SJSA1 (cell line): Measurements from ENCODE around the gene CRYBG1. TPM values are rescaled to one million over a fixed set of nuclear protein-coding genes. Genes with fewer than 3 reads are reported as not detected.

ENCODE experiments used
- DNase-seq, 2 experiments: peaks; one replicate each; pipeline ENCODE4 v3.0.0-alpha.2; 2015 to 2020; ENCODE audit warnings: low spot score in 2 of 2, low read depth in 1 of 2
- H3K27ac ChIP-seq: fragments of 250-450 bp; sonication (Bioruptor Pico); 2 replicates; pipeline ENCODE4 v1.5.1; 2020; ENCODE audit warnings: mild to moderate bottlenecking, moderate library complexity
- H3K27me3 ChIP-seq: fragments of 250-450 bp; sonication (Bioruptor Pico); replicated peaks from 2 replicates; pipeline ENCODE4 v1.5.1; 2020; ENCODE audit warnings: mild to moderate bottlenecking, moderate library complexity
- H3K36me3 ChIP-seq: fragments of 250-450 bp; sonication (Bioruptor Pico); 2 replicates; pipeline ENCODE4 v1.5.1; 2020; ENCODE audit warnings: mild to moderate bottlenecking
- H3K4me1 ChIP-seq: fragments of 250-450 bp; sonication (Bioruptor Pico); replicated peaks from 2 replicates; pipeline ENCODE4 v1.6.1; 2021; ENCODE audit warnings: mild to moderate bottlenecking
- H3K4me3 ChIP-seq: fragments of 250-450 bp; sonication (Bioruptor Pico); 2 replicates; pipeline ENCODE4 v1.5.1; 2020; ENCODE audit warnings: mild to moderate bottlenecking
- H3K9me3 ChIP-seq: fragments of 250-450 bp; sonication (Bioruptor Pico); replicated peaks from 2 replicates; pipeline ENCODE4 v1.5.1; 2020; ENCODE audit warnings: mild to moderate bottlenecking
- total RNA-seq: library from RNA; depleted of rRNA; stranded (reverse); fragments of >200 nt; shearing (Covaris generic); gene quantifications from 2 replicates; pipeline ENCODE4 v1.2.3, GENCODE V29; 2014

The CRYBG1 gene
- total RNA-seq, 1 experiment from 2014 or later: 10.1 TPM

DNA sequence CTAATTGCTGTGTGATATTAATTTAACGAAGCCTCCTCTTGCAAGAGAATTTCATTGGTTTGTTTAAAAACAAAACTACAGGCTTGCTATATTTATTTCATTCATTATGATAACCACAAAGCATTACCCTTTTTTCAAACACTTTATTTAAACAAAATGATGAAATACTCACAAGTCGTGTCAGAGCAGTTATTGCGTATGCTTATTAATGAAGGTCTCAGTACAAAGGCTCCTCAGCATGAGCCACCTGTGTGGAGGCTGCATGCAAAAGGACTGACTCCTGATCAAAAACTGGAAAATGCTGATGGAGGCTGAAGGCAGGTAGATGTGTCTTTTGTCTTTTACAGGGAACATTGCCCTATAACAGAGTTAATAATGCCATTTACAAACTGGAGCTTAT is 130.5 kb downstream of the CRYBG1 start:
- Histone ChIP-seq H3K27me3 (peaks cover 13% of the 10 kb centered on the region; the same call in 1 of the 2 replicates), H3K36me3 (no peaks in the 10 kb centered on the region), H3K4me3 (no peak overlapping the region), H3K9me3 (no peaks in the 10 kb centered on the region), H3K27ac (no peak overlapping the region), H3K4me1 (no peaks in the 10 kb centered on the region)
- no peak for DNase-seq

DNA sequence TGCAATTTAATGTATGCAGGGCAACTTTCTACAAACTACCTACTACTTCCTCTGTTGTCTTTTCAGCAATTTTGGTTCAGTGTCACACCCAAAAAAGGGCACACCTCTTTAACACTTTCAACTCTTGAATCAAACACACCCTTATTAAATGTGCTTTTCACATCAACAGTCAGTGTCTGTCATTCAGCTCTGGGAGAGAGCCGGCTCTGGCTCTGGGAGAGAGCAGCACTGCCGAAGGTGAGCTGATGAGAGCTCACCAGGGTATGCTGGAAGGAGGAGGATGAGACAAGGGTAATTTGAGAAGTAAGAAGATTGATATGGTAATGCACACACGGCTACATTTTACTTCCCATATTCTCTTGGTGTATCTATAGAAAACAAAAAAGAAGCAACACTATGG is 134.5 kb downstream of the CRYBG1 start:
- no peak for DNase-seq
- Histone ChIP-seq H3K9me3 (no peaks in the 10 kb centered on the region), H3K27me3 (peaks cover 13% of the 10 kb centered on the region; the same call in 1 of the 2 replicates), H3K36me3 (no peaks in the 10 kb centered on the region), H3K27ac (no peak overlapping the region), H3K4me3 (no peak overlapping the region), H3K4me1 (no peaks in the 10 kb centered on the region)

DNA sequence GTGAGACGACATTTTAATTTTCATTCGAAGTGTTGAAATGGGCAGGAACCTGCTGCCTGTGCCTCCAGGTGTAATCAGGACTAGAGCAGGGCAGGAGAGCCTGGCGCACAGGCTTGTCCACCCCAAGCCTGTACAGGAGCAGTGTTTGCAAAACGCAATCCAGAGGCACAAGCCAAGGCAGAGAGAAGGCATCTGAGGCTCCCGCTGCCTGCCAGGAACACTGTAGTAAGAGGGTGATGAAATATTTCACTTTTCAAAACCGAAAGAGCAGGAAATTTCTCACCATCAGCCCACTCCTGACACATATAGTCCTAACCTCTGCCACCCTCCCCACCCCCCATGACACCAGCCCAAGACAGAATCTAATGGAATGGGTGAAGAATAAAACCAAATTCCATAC is 136.3 kb downstream of the CRYBG1 start:
- Histone ChIP-seq H3K27me3 (peaks cover 13% of the 10 kb centered on the region; the same call in 1 of the 2 replicates), H3K36me3 (no peaks in the 10 kb centered on the region), H3K4me3 (no peak overlapping the region), H3K27ac (no peak overlapping the region), H3K9me3 (no peaks in the 10 kb centered on the region), H3K4me1 (no peaks in the 10 kb centered on the region)
- DNase-seq: no peak

DNA sequence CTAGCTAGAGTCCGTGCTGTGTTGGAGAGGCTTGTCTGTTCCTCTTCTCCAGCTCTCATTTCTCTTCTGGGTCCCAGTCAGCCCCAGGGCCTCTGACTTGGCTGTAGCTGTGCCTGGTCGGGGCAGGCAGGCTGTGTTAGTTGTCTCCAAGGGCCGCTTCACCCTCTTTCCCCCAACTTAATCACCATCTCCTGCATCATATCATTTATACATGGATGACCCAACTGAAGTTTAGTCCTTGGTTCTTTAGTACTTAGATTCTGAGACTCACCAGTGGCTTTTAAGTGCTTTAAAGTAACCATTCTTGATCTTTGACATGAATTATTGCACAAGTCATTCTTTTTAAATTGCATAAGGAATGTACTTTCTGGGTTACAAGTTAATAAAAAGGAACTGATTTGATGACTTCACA is 141.4 kb downstream of the CRYBG1 start:
- Histone ChIP-seq H3K27me3 (no peaks in the 10 kb centered on the region), H3K36me3 (no peaks in the 10 kb centered on the region), H3K4me1 (no peaks in the 10 kb centered on the region), H3K27ac (no peak overlapping the region), H3K4me3 (no peak overlapping the region), H3K9me3 (no peaks in the 10 kb centered on the region)
- no peak for DNase-seq

DNA sequence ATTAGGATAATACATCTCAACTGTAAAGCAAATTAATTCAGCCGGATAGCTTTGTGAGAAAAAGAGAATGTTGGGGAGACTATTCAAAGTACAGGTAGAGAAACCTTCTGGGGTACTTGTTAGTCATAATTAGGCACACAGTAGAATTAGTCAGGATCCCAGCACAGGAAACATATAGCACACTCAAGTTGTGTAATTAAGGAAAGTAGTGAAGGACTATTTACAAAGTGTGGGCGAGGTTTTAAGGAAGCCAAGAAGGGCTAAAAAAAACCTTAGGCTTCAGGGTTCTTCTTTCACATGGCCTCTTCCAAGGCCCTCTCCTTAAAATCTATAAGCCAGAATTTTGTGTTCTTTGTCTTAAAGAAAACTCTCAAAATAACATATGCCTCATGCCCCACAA is 142.0 kb downstream of the CRYBG1 start:
- H3K4me1 ChIP-seq: no peaks in the 10 kb centered on the region
- H3K27ac ChIP-seq: no peak overlapping the region
- no peaks in the 10 kb centered on the region for H3K9me3 ChIP-seq
- no peaks in the 10 kb centered on the region for H3K27me3 ChIP-seq
- no peak overlapping the region for H3K4me3 ChIP-seq
- no peak for DNase-seq
- no peaks in the 10 kb centered on the region for H3K36me3 ChIP-seq

DNA sequence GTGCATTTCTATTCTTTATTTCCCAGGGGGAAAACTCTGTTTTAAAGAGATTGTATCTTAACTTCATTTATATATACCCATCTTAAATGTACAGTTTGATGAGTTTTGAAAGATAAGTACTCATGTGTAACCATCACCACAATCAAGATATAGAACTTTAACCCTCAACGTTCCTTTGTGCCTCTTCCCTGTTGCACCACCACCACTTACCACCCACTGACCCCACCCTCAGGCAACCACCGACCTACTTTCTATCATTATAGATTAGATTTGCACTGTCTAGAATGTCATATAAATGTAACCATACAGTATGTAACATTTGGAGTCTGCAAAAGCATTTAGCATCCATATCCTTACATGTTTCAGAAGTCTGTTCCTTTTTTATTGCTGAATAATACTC is 147.8 kb downstream of the CRYBG1 start:
- Histone ChIP-seq H3K4me1 (peaks cover 26% of the 10 kb centered on the region), H3K9me3 (no peaks in the 10 kb centered on the region), H3K27ac (no peak overlapping the region), H3K27me3 (no peaks in the 10 kb centered on the region), H3K36me3 (peaks cover 6% of the 10 kb centered on the region), H3K4me3 (no peak overlapping the region)
- no peak for DNase-seq

DNA sequence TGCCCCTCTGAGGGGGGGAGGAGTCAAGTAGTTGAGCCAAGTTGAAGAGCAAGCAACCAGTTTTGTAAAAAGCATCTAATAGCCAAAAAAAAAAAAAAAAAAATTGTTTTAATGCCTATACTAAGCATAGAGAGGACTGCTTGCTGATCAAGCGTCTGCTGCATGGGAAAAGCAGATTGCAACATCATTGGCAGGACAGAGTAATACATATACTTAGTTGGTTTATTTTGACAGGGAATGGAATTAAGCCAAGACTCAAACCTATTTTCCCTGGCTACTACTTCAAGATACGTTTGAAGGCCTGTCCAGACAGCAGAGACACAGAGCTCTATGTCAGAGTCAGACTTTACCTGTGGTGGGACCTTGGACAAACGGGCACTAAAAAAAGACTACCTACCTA is 148.3 kb downstream of the CRYBG1 start:
- Histone ChIP-seq H3K27ac (no peak overlapping the region), H3K4me3 (no peak overlapping the region), H3K27me3 (no peaks in the 10 kb centered on the region), H3K36me3 (peaks cover 6% of the 10 kb centered on the region), H3K4me1 (peaks cover 32% of the 10 kb centered on the region), H3K9me3 (no peaks in the 10 kb centered on the region)
- DNase-seq: no peak

DNA sequence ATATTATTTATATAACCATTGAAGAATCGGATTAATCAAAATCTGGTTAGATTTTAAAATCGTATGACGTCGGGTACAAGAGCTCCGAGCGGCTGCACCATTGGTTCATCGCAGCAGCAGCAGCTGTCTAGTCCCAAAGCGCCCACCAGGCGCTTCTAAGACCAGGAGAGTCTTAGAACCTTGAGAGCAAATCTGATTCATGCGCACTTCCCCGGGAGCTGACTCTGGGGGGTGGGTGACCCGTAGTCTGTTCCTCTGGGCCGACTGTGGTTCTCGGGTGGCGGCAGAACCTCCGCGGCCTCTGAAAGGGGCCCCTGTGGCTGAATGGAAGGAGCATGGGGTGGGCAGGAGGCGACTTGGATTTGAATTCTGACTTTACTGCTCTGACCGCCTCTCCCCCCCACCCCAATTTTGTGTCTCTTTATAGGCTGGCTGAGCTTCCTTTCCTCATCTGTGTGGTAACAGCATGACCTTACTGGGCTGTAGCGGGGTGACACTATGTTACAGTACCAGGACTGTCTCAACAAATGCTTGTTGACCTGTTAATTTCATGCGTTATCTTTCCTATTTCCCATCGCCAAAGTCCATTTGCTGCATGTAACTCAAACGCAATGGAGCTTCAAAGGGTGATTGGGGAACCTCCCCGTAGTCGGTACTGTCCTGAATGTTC is 149.0 kb downstream of the CRYBG1 start:
- H3K27me3 ChIP-seq: no peaks in the 10 kb centered on the region
- no peak overlapping the region for H3K4me3 ChIP-seq
- peaks cover 6% of the 10 kb centered on the region for H3K36me3 ChIP-seq
- peaks cover 34% of the 10 kb centered on the region for H3K4me1 ChIP-seq
- no peak overlapping the region for H3K27ac ChIP-seq
- DNase-seq: no peak
- no peaks in the 10 kb centered on the region for H3K9me3 ChIP-seq

DNA sequence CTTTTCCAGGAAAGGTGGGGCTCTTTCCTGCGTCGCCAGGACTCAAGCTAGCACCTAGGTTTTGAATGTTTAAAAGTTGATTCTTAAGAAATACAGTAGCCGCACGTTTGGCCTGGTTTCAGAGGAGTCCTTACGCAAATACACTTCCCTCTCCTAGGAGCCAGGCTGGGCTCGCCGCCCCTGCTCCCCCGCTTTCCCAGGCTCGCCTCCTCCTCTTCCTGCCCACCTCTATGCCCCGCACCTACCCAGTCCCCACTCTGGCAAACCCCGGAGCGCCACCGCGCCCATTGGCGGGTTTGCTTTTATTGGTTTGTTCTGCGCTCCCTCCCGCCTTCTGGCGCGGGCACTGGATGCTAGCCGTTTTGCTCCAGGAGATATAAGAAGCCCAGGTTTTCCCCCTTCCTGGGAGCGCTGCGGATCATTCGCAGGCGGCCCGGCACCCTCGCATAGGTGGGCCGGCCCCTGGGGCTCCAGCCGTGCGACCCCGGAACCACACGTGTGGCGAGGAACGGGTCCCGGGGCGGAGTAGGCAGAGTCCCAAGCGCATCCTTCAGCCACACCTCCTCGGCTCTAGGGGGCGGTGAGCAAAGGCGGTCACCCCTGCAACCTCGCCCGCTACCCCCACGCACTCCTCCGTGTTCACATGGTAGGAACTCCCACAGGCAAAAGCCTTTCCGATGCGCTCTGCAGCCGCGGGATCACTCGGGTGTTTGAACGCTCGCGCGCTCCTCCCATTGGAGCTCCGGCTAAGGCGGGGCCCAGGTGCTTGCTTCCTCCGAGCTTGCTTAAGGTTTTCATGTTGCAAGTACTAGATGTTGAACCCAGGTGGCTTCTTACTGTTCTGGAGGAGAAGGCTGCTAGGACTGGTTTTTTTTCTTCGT is 149.8 kb downstream of the CRYBG1 start:
- Histone ChIP-seq H3K4me3 (peak overlapping the region; percentile 90), H3K36me3 (peaks cover 6% of the 10 kb centered on the region), H3K27ac (no peak overlapping the region), H3K9me3 (no peaks in the 10 kb centered on the region), H3K27me3 (no peaks in the 10 kb centered on the region), H3K4me1 (peaks cover 34% of the 10 kb centered on the region)
- DNase-seq: peak in 1 of 2 experiments; percentile 50

DNA sequence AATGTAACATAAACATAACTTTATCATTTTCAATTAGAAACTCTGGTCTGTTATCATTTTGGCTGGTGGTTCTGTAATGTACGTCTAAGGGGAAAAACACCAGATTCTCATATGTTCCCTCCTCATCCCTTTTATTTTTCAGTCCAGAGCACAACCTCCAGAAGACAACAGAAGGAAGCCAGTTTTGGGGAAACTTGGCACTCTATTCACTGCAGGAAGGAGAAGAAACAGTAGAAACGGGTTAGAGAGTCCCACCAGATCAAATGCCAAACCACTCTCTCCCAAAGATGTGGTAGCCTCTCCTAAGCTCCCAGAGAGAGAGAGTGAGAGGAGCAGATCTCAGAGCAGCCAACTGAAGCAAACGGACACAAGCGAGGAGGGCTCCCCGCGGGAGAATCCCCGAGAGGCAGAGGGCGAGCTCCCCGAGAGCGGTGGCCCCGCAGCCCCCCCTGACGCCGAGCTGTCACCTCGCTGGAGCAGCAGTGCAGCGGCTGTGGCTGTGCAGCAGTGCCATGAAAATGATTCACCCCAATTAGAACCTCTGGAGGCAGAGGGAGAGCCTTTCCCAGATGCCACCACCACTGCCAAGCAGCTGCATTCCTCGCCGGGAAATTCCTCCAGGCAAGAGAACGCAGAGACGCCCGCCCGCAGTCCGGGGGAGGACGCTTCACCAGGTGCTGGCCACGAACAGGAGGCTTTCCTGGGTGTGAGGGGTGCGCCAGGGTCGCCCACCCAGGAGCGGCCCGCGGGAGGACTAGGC is 151.0 kb downstream of the CRYBG1 start:
- Histone ChIP-seq H3K9me3 (no peaks in the 10 kb centered on the region), H3K4me3 (peak overlapping the region; percentile 90), H3K27ac (peak overlapping the region; percentile 92), H3K4me1 (peaks cover 34% of the 10 kb centered on the region), H3K27me3 (no peaks in the 10 kb centered on the region), H3K36me3 (peaks cover 6% of the 10 kb centered on the region)
- peak; percentile 65 to 72 for DNase-seq

DNA sequence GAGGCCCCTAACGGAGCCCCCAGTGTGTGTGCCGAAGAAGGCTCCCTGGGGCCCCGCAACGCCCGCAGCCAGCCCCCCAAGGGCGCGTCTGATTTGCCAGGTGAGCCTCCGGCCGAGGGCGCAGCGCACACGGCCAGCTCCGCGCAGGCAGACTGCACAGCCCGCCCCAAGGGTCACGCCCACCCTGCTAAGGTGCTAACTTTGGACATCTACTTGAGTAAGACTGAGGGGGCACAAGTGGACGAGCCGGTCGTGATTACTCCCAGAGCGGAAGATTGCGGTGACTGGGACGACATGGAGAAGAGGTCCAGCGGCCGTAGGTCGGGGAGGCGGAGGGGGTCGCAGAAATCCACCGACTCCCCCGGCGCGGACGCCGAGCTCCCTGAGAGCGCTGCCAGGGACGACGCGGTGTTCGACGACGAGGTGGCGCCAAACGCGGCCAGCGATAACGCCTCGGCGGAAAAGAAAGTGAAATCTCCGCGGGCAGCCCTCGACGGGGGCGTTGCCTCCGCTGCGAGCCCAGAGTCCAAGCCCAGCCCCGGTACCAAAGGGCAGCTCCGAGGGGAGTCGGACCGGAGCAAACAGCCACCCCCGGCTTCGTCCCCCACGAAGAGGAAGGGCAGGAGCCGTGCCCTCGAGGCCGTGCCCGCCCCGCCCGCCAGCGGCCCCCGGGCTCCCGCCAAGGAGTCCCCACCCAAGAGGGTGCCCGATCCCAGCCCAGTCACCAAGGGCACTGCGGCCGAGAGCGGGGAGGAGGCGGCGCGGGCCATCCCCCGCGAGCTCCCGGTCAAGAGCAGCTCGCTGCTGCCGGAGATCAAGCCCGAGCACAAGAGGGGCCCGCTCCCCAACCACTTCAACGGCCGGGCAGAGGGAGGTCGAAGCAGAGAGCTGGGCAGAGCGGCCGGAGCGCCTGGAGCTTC is 151.8 kb downstream of the CRYBG1 start:
- peak overlapping the region; percentile 92 for H3K27ac ChIP-seq
- no peaks in the 10 kb centered on the region for H3K27me3 ChIP-seq
- H3K4me1 ChIP-seq: peaks cover 34% of the 10 kb centered on the region
- H3K4me3 ChIP-seq: peak overlapping the region; percentile 90
- peak; percentile 72 to 84 for DNase-seq
- peaks cover 6% of the 10 kb centered on the region for H3K36me3 ChIP-seq
- no peaks in the 10 kb centered on the region for H3K9me3 ChIP-seq

DNA sequence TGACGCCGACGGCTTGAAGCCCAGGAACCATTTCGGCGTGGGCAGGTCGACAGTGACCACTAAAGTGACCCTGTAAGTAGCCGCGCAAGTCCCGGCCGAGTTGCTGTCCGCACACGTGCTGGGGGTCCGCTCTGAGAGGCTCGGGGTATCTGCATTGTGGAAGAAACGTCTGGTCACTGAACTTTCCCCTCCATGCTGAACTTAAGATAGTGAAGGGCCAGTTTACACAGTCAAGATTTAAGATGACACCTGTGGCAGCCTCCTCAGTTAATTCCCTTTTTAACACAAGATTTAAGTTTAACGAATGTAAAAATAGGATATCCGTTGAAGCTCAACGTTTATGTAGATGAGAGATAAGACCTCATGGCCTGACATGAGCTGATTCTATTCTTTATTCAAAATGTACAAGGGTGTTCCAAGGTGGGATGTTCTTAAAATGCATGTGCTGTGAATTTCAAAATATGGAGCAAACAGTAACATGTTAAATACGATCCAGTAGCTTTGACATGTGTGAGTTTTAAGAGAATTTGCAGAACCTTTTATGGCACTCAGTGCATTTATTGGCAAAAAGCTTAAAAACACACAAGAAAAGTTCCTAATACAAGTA is 152.6 kb downstream of the CRYBG1 start:
- Histone ChIP-seq H3K4me3 (peak overlapping the region; percentile 90), H3K27ac (peak overlapping the region; percentile 92), H3K9me3 (no peaks in the 10 kb centered on the region), H3K27me3 (no peaks in the 10 kb centered on the region), H3K4me1 (peaks cover 34% of the 10 kb centered on the region), H3K36me3 (peaks cover 6% of the 10 kb centered on the region)
- DNase-seq: no peak
